ENCODE results near the gene NXPH1.

The NXPH1 gene

GRCh38 chr7:8507566-8507965 is 74.2 kb downstream of the NXPH1 start:
- DNase-seq (ENCODE audit: low spot score): no peak

- no peak for DNase-seq (ENCODE audit: low spot score)
Observed at GRCh38 chr7:8509621-8510020, 76.2 kb downstream of the NXPH1 start.

GRCh38 chr7:8511855-8512254 is 78.4 kb downstream of the NXPH1 start:
- no peak for DNase-seq (ENCODE audit: low spot score)

- DNase-seq (ENCODE audit: low spot score): no peak
Observed at GRCh38 chr7:8514781-8515519, 81.5 kb downstream of the NXPH1 start.

GRCh38 chr7:8515640-8516185 is 82.3 kb downstream of the NXPH1 start:
- no peak for DNase-seq (ENCODE audit: low spot score)

- DNase-seq (ENCODE audit: low spot score): no peak
Observed at GRCh38 chr7:8516976-8517375, 83.6 kb downstream of the NXPH1 start.

- DNase-seq (ENCODE audit: low spot score): no peak
Observed at GRCh38 chr7:8528311-8528710, 94.9 kb downstream of the NXPH1 start.

- DNase-seq (ENCODE audit: low spot score): no peak
Observed at GRCh38 chr7:8531991-8532515, 98.6 kb downstream of the NXPH1 start.

- no peak for DNase-seq (ENCODE audit: low spot score)
Observed at GRCh38 chr7:8536431-8536830, 103.0 kb downstream of the NXPH1 start.

GRCh38 chr7:8549046-8549445 is 115.6 kb downstream of the NXPH1 start:
- DNase-seq (ENCODE audit: low spot score): no peak

GRCh38 chr7:8560501-8560900 is 127.1 kb downstream of the NXPH1 start:
- no peak for DNase-seq (ENCODE audit: low spot score)

- no peak for DNase-seq (ENCODE audit: low spot score)
Observed at GRCh38 chr7:8561449-8561848, 128.0 kb downstream of the NXPH1 start.

GRCh38 chr7:8564281-8564680 is 130.9 kb downstream of the NXPH1 start:
- DNase-seq (ENCODE audit: low spot score): no peak

GRCh38 chr7:8566016-8566415 is 132.6 kb downstream of the NXPH1 start:
- no peak for DNase-seq (ENCODE audit: low spot score)

- no peak for DNase-seq (ENCODE audit: low spot score)
Observed at GRCh38 chr7:8567626-8568025, 134.2 kb downstream of the NXPH1 start.

- DNase-seq (ENCODE audit: low spot score): no peak
Observed at GRCh38 chr7:8579661-8580194, 146.3 kb downstream of the NXPH1 start.

GRCh38 chr7:8581842-8582241 is 148.4 kb downstream of the NXPH1 start:
- no peak for DNase-seq (ENCODE audit: low spot score)

GRCh38 chr7:8582728-8583127 is 149.3 kb downstream of the NXPH1 start:
- DNase-seq (ENCODE audit: low spot score): no peak

- no peak for DNase-seq (ENCODE audit: low spot score)
Observed at GRCh38 chr7:8585591-8585990, 152.2 kb downstream of the NXPH1 start.

- DNase-seq (ENCODE audit: low spot score): no peak
Observed at GRCh38 chr7:8590225-8590624, 156.8 kb downstream of the NXPH1 start.

GRCh38 chr7:8590791-8591190 is 157.4 kb downstream of the NXPH1 start:
- no peak for DNase-seq (ENCODE audit: low spot score)

- no peak for DNase-seq (ENCODE audit: low spot score)
Observed at GRCh38 chr7:8591289-8591688, 157.9 kb downstream of the NXPH1 start.

GRCh38 chr7:8592167-8592566 is 158.8 kb downstream of the NXPH1 start:
- no peak for DNase-seq (ENCODE audit: low spot score)

- DNase-seq (ENCODE audit: low spot score): no peak
Observed at GRCh38 chr7:8594115-8594514, 160.7 kb downstream of the NXPH1 start.

Data from hematopoietic multipotent progenitor cell treated with erythropoietin and hydrocortisone succinate and interleukin-3 and kit ligand, for 15 days (in vitro differentiated cells).